ENCODE data around the gene RAB3GAP2.

RAB3GAP2 gene

DNA sequence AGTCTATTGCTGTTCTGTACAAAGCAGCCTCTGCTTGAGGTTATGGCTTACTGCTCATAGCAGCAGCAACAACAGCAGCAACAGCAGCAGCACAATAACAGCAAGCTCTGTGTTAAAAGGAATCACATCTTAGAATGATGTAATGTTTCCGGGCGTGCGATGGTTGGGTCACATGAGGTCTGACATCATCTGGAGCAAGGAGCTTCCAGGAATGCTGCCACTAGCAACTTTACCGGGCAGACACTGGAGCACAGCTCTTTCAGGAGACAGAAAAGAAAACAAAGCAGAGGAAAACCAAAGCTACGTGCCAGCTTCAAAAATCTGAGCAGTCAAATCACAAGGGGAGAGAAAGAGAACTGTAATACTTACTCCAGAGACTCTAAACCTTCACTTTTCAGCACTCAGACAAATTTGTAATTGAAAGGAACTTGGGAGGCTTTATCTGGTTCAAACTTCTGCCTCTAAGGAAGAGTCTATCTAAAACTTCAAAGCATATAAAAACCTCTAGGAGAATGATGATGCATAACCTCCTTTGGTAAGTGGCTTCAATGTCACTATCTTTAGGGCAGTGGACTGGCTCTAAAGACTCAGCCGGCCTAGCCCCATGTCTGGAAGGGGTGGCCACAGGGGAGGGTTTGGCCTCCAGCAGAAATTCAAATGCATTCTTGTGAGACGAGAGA, 28.3 kb upstream of the RAB3GAP2 start:
- TF ChIP-seq CTCF (IDR thresholded peaks at IDR 0.05; ENCODE audit: low read depth, low read length), result no peak
- H3K4me3 ChIP-seq (replicated peaks in 1 of 2; ENCODE audit: low read depth in 2 of 2, low read length in 2 of 2), result no peak overlapping the region
- peak; percentile 94 to 96 for DNase-seq (ENCODE audit: low read depth in 2 of 2)

GRCh38 chr1:220299337-220299736, 27.1 kb upstream of the RAB3GAP2 start:
- no peak overlapping the region for H3K4me3 ChIP-seq (replicated peaks in 1 of 2; ENCODE audit: low read depth in 2 of 2, low read length in 2 of 2)
- no peak for DNase-seq (ENCODE audit: low read depth in 2 of 2)
- TF ChIP-seq CTCF (IDR thresholded peaks at IDR 0.05; ENCODE audit: low read depth, low read length), result no peak

- H3K4me3 ChIP-seq (replicated peaks in 1 of 2; ENCODE audit: low read depth in 2 of 2, low read length in 2 of 2), result no peak overlapping the region
- no peak for TF ChIP-seq CTCF (IDR thresholded peaks at IDR 0.05; ENCODE audit: low read depth, low read length)
- DNase-seq (ENCODE audit: low read depth in 2 of 2), result no peak
Observed at GRCh38 chr1:220298470-220299205, 26.4 kb upstream of the RAB3GAP2 start.

DNA sequence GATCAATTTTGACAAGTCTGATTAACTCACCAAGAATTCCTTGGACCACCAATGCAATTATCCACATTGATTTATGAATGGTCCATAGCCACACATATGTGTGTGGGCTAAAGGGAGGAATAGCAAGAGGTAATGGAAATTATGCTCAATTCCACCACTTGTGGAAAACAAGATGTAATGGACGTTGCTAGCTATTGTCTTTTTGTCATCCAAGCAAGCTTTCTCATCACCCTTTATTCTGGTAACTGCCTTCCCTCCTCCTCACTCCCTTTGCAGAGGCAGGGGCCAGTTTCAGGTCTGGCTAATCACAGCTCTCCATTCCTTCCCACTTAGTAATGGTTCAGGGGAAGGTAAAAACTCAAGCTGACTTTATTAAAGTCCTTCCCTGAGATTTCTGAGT, 24.7 kb upstream of the RAB3GAP2 start:
- DNase-seq (ENCODE audit: low read depth in 2 of 2), result no peak
- H3K4me3 ChIP-seq (replicated peaks in 1 of 2; ENCODE audit: low read depth in 2 of 2, low read length in 2 of 2), result no peak overlapping the region
- no peak for TF ChIP-seq CTCF (IDR thresholded peaks at IDR 0.05; ENCODE audit: low read depth, low read length)

DNA sequence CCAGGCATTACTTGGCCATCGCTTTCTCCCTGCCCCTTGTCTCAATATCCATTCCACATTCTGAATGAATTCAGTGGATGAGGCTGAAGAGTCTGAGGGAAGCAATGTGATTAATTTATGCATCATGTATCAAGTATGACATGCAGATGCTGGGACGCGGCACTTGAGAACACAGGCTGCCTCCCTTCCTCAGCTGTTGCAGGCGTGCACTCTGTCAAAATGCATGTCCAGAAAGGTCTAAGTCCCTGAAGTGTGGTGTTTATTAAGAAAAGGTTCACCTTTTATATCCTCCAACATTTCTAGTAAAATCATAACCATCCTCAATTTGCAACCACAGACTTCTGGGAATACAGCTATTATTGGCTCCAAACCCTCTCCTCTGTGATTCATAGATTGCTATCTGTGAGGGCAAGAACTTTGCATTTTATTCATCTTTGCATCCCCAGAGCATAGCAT, 22.6 kb upstream of the RAB3GAP2 start:
- DNase-seq (ENCODE audit: low read depth in 2 of 2), result peak in 1 of 2 donors; percentile 45
- no peak overlapping the region for H3K4me3 ChIP-seq (replicated peaks in 1 of 2; ENCODE audit: low read depth in 2 of 2, low read length in 2 of 2)
- TF ChIP-seq CTCF (IDR thresholded peaks at IDR 0.05; ENCODE audit: low read depth, low read length), result no peak

DNA sequence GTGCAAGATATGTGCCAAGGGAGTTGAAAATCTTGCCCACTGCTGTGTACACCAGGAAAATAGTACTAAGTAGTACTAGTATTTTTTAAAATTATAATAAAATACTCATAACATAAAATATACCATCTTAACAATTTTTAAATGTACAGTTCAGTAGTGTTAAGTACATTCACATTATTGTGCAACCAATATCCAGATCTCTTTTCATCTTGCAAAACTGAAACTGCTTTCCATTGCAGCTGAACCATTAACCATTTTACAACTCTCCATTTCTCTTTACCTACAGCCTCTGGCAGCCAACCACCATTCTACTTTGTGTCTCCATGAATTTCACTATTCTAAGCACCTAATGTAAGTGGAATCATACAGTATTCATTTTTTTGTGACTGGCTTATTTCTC, 19.3 kb upstream of the RAB3GAP2 start:
- TF ChIP-seq CTCF (IDR thresholded peaks at IDR 0.05; ENCODE audit: low read depth, low read length), result no peak
- H3K4me3 ChIP-seq (replicated peaks in 1 of 2; ENCODE audit: low read depth in 2 of 2, low read length in 2 of 2), result no peak overlapping the region
- DNase-seq (ENCODE audit: low read depth in 2 of 2), result no peak

Data from cardiac fibroblast (primary cell).